ENCODE results near the gene IZUMO4.

Gene IZUMO4

DNA sequence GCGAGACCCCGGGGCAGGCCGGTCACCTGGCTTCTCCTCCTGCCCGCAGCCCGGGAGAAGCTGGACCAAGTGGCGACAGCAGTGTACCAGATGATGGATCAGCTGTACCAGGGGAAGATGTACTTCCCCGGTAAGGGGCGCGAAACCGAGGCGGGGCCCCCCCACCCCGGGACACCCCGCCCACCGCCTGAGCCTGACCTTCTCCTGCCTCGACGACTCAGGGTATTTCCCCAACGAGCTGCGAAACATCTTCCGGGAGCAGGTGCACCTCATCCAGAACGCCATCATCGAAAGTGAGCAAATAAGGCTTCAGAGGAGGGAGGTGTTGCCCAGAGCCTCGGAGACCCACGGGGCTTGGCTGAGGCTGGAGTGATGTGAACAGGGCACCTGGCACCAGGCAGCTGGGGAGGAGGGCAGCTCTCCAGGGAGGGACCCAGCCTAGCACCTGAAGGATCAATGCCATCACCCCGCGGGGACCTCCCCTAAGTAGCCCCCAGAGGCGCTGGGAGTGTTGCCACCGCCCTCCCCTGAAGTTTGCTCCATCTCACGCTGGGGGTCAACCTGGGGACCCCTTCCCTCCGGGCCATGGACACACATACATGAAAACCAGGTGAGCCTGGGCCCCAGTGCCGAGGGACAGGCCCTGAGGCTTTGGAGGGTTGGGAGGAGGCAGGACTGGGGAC is 629 bp downstream of the IZUMO4 start:
- Histone ChIP-seq H3K4me3 (ENCODE audit: low read depth in 1 of 2, low read length in 1 of 2) (peak overlapping the region; percentile 62 to 98), H3K9me3 (no peaks in the 10 kb centered on the region), H3K4me1 (ENCODE audit: control insufficient read depth in 1 of 2, insufficient read depth in 1 of 2, low read depth in 1 of 2, low read length in 1 of 2) (peaks cover 41 to 45% of the 10 kb centered on the region in 2 experiments), H3K27me3 (no peaks in the 10 kb centered on the region), H3K27ac (peak overlapping the region; percentile 100), H3K36me3 (peaks cover 39% of the 10 kb centered on the region)
- TF ChIP-seq, protein P1, sequence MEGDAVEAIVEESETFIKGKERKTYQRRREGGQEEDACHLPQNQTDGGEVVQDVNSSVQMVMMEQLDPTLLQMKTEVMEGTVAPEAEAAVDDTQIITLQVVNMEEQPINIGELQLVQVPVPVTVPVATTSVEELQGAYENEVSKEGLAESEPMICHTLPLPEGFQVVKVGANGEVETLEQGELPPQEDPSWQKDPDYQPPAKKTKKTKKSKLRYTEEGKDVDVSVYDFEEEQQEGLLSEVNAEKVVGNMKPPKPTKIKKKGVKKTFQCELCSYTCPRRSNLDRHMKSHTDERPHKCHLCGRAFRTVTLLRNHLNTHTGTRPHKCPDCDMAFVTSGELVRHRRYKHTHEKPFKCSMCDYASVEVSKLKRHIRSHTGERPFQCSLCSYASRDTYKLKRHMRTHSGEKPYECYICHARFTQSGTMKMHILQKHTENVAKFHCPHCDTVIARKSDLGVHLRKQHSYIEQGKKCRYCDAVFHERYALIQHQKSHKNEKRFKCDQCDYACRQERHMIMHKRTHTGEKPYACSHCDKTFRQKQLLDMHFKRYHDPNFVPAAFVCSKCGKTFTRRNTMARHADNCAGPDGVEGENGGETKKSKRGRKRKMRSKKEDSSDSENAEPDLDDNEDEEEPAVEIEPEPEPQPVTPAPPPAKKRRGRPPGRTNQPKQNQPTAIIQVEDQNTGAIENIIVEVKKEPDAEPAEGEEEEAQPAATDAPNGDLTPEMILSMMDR (IDR thresholded peaks at IDR 0.05): no peak

DNA sequence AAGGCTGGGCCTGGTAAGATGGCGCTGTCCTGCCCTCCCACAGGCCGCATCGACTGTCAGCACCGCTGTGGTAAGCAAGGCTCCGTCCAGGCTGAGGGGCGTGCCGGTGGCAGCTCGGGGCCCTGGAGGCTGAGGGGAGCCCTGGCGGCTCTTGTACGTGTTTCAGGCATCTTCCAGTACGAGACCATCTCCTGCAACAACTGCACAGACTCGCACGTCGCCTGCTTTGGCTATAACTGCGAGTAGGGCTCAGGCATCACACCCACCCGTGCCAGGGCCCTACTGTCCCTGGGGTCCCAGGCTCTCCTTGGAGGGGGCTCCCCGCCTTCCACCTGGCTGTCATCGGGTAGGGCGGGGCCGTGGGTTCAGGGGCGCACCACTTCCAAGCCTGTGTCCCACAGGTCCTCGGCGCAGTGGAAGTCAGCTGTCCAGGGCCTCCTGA is 1.2 kb downstream of the IZUMO4 start:
- H3K27me3 ChIP-seq: no peaks in the 10 kb centered on the region
- peaks cover 40% of the 10 kb centered on the region for H3K36me3 ChIP-seq
- TF ChIP-seq, protein P1 (IDR thresholded peaks at IDR 0.05): no peak
- H3K4me1 ChIP-seq (ENCODE audit: control insufficient read depth in 1 of 2, insufficient read depth in 1 of 2, low read depth in 1 of 2, low read length in 1 of 2): peaks cover 36 to 40% of the 10 kb centered on the region in 2 experiments
- H3K9me3 ChIP-seq: no peaks in the 10 kb centered on the region
- no peak overlapping the region for H3K4me3 ChIP-seq (ENCODE audit: low read depth in 1 of 2, low read length in 1 of 2)
- peak overlapping the region; percentile 100 for H3K27ac ChIP-seq

DNA sequence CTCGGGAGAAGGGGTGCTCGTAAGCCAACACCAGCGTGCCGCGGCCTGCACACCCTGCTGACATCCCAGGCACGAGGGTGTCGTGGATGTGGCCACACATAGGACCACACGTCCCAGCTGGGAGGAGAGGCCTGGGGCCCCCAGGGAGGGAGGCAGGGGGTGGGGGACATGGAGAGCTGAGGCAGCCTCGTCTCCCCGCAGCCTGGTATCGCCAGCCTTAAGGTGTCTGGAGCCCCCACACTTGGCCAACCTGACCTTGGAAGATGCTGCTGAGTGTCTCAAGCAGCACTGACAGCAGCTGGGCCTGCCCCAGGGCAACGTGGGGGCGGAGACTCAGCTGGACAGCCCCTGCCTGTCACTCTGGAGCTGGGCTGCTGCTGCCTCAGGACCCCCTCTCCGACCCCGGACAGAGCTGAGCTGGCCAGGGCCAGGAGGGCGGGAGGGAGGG is 2.4 kb downstream of the IZUMO4 start:
- Histone ChIP-seq H3K36me3 (peaks cover 38% of the 10 kb centered on the region), H3K9me3 (no peaks in the 10 kb centered on the region), H3K4me1 (ENCODE audit: control insufficient read depth in 1 of 2, insufficient read depth in 1 of 2, low read depth in 1 of 2, low read length in 1 of 2) (peaks cover 25 to 30% of the 10 kb centered on the region in 2 experiments), H3K27me3 (no peaks in the 10 kb centered on the region), H3K4me3 (ENCODE audit: low read depth in 1 of 2, low read length in 1 of 2) (no peak overlapping the region), H3K27ac (no peak overlapping the region)
- TF ChIP-seq, protein P1 (IDR thresholded peaks at IDR 0.05): no peak

DNA sequence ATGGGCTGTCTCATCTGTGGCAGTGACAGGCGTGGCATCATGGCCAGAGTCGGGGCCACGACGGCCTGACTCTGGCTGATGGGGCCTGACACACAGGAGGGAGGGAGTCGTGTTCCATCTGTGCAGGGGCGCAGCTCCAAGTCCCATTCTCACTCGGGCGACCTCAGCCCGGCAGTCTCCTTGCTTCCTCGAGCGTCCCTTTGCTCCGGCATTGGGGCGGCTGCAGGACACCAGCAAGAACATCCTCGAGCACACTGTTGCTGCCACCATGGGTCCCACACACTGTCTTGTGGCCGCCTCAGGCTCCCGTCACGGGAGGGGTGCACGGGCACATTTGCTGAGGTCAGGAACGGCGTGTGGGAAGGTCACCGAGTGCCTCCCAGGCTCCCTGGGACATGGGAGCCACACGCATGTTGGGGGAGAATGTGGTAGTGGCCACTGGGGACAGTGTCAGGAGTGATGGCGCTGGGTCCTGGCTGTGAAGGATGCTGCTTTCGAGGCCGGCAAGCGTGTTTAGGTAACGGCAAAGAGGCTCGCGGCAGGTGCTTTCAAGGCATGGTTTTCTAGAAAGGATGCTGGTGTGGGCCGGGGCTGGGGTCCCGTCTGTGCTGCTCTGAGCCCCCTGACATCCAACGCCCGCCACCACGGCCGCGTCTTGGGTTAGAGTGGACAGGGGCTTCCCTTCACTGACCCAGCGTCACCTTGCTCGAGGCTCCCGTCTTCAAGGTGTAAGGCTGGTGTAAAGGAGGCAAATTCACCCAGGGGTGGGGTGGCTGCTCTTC is 3.4 kb downstream of the IZUMO4 start:
- TF ChIP-seq, protein P1 (IDR thresholded peaks at IDR 0.05): no peak
- Histone ChIP-seq H3K27ac (no peak overlapping the region), H3K36me3 (peaks cover 40% of the 10 kb centered on the region), H3K4me3 (ENCODE audit: low read depth in 1 of 2, low read length in 1 of 2) (no peak overlapping the region), H3K9me3 (no peaks in the 10 kb centered on the region), H3K4me1 (ENCODE audit: control insufficient read depth in 1 of 2, insufficient read depth in 1 of 2, low read depth in 1 of 2, low read length in 1 of 2) (peaks cover 15 to 20% of the 10 kb centered on the region in 2 experiments), H3K27me3 (no peaks in the 10 kb centered on the region)

DNA sequence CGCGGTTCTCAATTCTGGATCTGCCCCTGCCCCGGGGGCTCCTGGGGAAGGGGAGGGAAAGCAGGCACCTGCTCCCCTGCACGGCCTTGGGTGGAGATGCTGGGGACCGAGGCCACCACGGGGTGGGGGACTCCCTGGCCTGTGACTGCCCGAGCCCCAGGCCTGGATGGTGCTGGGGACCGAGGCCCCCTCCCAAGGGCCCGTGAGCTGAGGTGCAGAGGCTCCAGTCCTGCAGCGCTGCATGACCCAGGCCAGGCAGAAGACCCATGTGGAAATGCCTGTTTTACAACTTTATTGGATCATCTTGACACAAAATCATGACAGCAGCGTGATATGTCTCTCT is 4.0 kb downstream of the IZUMO4 start:
- Histone ChIP-seq H3K4me1 (ENCODE audit: control insufficient read depth in 1 of 2, insufficient read depth in 1 of 2, low read depth in 1 of 2, low read length in 1 of 2) (peaks cover 11 to 20% of the 10 kb centered on the region in 2 experiments), H3K4me3 (ENCODE audit: low read depth in 1 of 2, low read length in 1 of 2) (no peak overlapping the region), H3K27ac (no peak overlapping the region), H3K36me3 (peaks cover 44% of the 10 kb centered on the region), H3K9me3 (no peaks in the 10 kb centered on the region), H3K27me3 (no peaks in the 10 kb centered on the region)
- TF ChIP-seq, protein P1 (IDR thresholded peaks at IDR 0.05): no peak

Measured in neutrophil (primary cell).